ENCODE data around the gene DYDC2. TPM values are rescaled to one million over a fixed set of nuclear protein-coding genes. Genes with fewer than 3 reads are reported as not detected.
"Not testable (repeated sequence)": the region's sequence is repeated elsewhere in the genome, so short reads cannot be mapped to it uniquely, and the experiment has no call there.

DYDC2 gene
- total RNA-seq, 1 donor from 2014 or later, result not detected

DNA sequence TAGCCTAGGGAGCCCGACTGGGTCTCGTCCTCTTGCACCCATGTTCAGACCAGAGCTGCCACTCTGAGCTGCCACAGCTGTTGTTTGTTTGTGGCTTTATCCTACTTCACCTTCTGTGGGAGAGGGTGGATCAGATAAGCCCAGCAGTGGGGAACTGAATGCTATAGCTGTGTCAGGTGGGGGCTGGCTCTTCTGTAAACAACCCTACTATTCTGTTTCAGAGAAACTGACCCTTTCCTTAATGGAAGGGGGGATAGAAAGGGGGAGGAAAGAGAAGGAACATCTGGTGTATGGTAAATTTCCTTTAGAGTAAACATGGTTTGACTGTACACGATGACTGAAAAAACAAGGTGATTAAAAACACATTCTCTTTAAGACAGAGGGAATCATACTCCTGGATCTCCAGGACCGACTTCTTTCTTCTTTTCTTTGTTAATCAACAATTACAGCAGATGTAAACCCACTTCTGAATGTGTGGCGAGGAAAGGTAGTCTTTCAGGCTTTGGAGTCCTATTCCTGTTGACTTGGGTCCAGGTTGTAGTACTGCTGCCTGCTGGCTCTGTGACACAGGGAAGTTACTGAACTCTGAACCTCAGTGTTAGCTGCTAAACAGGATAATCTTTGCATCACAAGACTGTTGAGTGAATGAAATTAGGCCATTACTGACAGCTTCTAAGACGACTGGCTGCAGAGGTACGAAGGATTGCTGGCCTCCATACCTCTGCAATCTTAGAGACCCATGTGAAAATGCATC is 57.7 kb downstream of the DYDC2 start:
- peak; percentile 41 for ATAC-seq

DNA sequence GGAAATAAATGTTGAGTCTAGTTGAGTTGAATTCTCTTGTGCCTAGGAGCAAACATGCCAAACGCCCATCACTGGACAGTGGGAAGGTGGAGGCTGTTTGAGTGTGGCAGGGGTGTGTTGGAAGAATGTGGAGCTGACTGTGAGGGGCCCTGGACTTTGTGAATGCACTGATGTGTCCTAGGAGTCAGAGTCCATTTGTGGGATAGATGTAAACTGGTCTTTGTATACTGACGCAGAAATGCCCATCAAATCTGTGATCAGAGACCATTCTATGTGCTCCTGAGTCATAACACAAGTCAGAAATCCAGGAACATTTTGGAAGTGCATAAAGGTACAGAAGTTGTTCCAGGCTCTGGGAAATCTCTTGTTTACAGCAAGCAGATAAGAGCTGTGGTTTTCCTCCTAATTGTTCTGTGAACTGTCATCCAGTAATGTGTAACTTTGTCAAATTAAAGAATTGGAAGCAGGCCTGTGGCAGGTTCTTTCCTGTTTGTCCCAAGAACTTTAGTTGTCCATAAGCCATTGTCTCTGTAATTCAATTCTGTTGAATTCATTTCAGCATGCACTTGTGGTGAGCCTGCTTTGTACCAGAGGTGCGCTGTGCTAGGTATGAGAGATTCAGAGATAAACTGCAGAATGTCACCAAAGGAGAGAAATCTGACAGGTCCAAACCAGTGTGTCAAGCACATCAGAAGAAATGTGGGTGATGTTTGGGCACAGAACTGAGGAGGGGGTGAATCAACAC is 59.3 kb downstream of the DYDC2 start:
- ATAC-seq, result no peak

DNA sequence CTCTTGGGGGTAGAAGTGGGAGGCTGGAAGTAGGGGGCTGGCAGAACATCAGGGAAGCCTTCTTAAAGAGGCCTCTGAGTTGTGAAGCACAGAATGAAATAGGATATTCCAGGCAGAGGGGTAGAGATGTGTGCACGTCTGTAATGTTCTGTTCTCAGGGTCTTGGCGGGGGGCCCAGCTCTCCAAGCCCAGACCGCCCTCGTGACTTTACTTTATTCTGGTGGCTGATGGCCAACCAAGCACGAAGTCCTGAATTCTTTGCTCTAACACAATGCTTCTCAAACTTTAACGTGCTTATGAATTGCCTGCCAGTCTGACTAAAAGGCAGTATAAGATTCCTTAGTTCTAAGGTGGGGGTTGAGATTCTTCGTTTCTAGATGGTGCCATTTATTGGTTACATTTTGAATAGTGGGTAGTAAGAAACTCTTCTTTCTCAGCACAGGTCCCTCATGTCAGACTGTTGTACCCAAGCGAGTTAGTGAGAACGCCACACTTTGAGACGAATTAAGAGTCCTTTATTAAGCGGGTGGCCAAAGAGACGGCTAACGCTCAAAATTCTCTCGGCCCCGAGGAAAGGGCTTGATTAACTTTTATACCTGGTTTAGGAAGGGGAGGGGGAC is 60.0 kb downstream of the DYDC2 start:
- no peak for ATAC-seq

- not testable (repeated sequence) for ATAC-seq
These were observed 60.7 kb downstream of the DYDC2 start for GRCh38 chr10:80417256-80417655.

Other genes with a start within 250 kb of the DYDC2 start
- gene PLAC9, start 224.1 kb upstream of the DYDC2 start, total RNA-seq, result 5.0 TPM
- gene ANXA11, start 151.2 kb upstream of the DYDC2 start, total RNA-seq, result 261 TPM
- gene MAT1A, start 67.1 kb upstream of the DYDC2 start, total RNA-seq, result 0.48 TPM
- not detected for gene DYDC1, start within 50 bp of the DYDC2 start, total RNA-seq
- 209 TPM for gene PRXL2A, start 51.8 kb downstream of the DYDC2 start, total RNA-seq
- gene TSPAN14, start 97.5 kb downstream of the DYDC2 start, total RNA-seq, result 94.6 TPM
- 0.04 TPM for gene SH2D4B, start 181.1 kb downstream of the DYDC2 start, total RNA-seq

All from esophagus mucosa (tissue), 1 donor.